ACC112 (cell line): ENCODE results near the gene SAMD8.

Experiments used
- H2AFZ ChIP-seq: fragments of 200-600 bp; sonication (generic); one replicate; pipeline ENCODE4 v1.6.0; 2017; ENCODE audit warnings: antibody characterized with exemption, low read length; ENCODE audit not compliant: unreplicated experiment
- H3K27ac ChIP-seq: fragments of 200-600 bp; sonication (generic); 2 replicates; pipeline ENCODE4 v1.5.1; 2014; ENCODE audit warnings: low read depth, mild to moderate bottlenecking, antibody characterized with exemption, low read length, moderate library complexity
- H3K27me3 ChIP-seq: fragments of 200-600 bp; sonication (generic); 2 replicates; pipeline ENCODE4 v1.6.1; 2014; ENCODE audit warnings: mild to moderate bottlenecking, antibody characterized with exemption, low read length, moderate library complexity, mixed read lengths; ENCODE audit not compliant: insufficient read depth
- H3K36me3 ChIP-seq: fragments of 200-600 bp; sonication (generic); 2 replicates; pipeline ENCODE4 v1.6.1; 2016; ENCODE audit warnings: mild to moderate bottlenecking, antibody characterized with exemption, low read length, moderate library complexity, mixed read lengths; ENCODE audit not compliant: insufficient read depth
- H3K4me1 ChIP-seq: fragments of 200-600 bp; sonication (generic); one replicate; pipeline ENCODE4 v1.6.1; 2016; ENCODE audit warnings: low read length, mixed read lengths; ENCODE audit not compliant: insufficient read depth, unreplicated experiment, control insufficient read depth
- H3K4me3 ChIP-seq: fragments of 200-600 bp; sonication (generic); 2 replicates; pipeline ENCODE4 v1.5.1; 2014; ENCODE audit warnings: mild to moderate bottlenecking, low read depth, low read length
- H3K79me2 ChIP-seq: fragments of 200-600 bp; sonication (generic); one replicate; pipeline ENCODE4 v1.6.0; 2016; ENCODE audit warnings: low read length; ENCODE audit not compliant: control insufficient read depth, unreplicated experiment, insufficient read depth

Gene SAMD8

GRCh38 chr10:75146780-75147179, 35.3 kb downstream of the SAMD8 start:
- no peak overlapping the region for H3K27ac ChIP-seq
- no peaks in the 10 kb centered on the region for H3K27me3 ChIP-seq
- H2AFZ ChIP-seq, result no peak overlapping the region
- H3K36me3 ChIP-seq, result peaks cover 8% of the 10 kb centered on the region; the same call in 1 of the 2 replicates
- peaks cover 49% of the 10 kb centered on the region for H3K79me2 ChIP-seq
- H3K4me3 ChIP-seq, result no peak overlapping the region
- peaks cover 12% of the 10 kb centered on the region for H3K4me1 ChIP-seq

- peaks cover 31% of the 10 kb centered on the region for H3K79me2 ChIP-seq
- H3K27me3 ChIP-seq, result no peaks in the 10 kb centered on the region
- no peak overlapping the region for H3K27ac ChIP-seq
- H3K36me3 ChIP-seq, result peaks cover 8% of the 10 kb centered on the region; the same call in 1 of the 2 replicates
- no peak overlapping the region for H3K4me3 ChIP-seq
- H2AFZ ChIP-seq, result no peak overlapping the region
- no peaks in the 10 kb centered on the region for H3K4me1 ChIP-seq
Observed at GRCh38 chr10:75150656-75151055, 39.2 kb downstream of the SAMD8 start.

- Histone ChIP-seq H3K36me3 (no peaks in the 10 kb centered on the region), H3K79me2 (peaks cover 25% of the 10 kb centered on the region)
Observed at GRCh38 chr10:75159519-75159918, 48.1 kb downstream of the SAMD8 start.

GRCh38 chr10:75165684-75166622, 54.5 kb downstream of the SAMD8 start:
- peaks cover 3% of the 10 kb centered on the region for H3K79me2 ChIP-seq
- H3K27me3 ChIP-seq, result no peaks in the 10 kb centered on the region
- H3K36me3 ChIP-seq, result no peaks in the 10 kb centered on the region
- no peak overlapping the region for H3K4me3 ChIP-seq
- H2AFZ ChIP-seq, result no peak overlapping the region
- H3K4me1 ChIP-seq, result peaks cover 9% of the 10 kb centered on the region
- H3K27ac ChIP-seq, result no peak overlapping the region

More at GRCh38 chr10:75159519-75159918, 48.1 kb downstream of the SAMD8 start:
- H3K27me3 ChIP-seq, result no peaks in the 10 kb centered on the region
- H3K27ac ChIP-seq, result no peak overlapping the region
- no peak overlapping the region for H2AFZ ChIP-seq
- H3K4me1 ChIP-seq, result peaks cover 4% of the 10 kb centered on the region
- H3K4me3 ChIP-seq, result no peak overlapping the region

- H3K36me3 ChIP-seq, result no peaks in the 10 kb centered on the region
- H3K4me1 ChIP-seq, result peaks cover 9% of the 10 kb centered on the region
- H2AFZ ChIP-seq, result no peak overlapping the region
- no peak overlapping the region for H3K27ac ChIP-seq
- no peak overlapping the region for H3K4me3 ChIP-seq
- H3K27me3 ChIP-seq, result no peaks in the 10 kb centered on the region
- no peaks in the 10 kb centered on the region for H3K79me2 ChIP-seq
Observed at GRCh38 chr10:75166623-75166972, 55.1 kb downstream of the SAMD8 start.

- no peaks in the 10 kb centered on the region for H3K27me3 ChIP-seq
- no peak overlapping the region for H3K27ac ChIP-seq
Observed at GRCh38 chr10:75168275-75168674, 56.8 kb downstream of the SAMD8 start.

GRCh38 chr10:75170215-75170614, 58.8 kb downstream of the SAMD8 start:
- Histone ChIP-seq H2AFZ (no peak overlapping the region), H3K4me1 (peaks cover 9% of the 10 kb centered on the region), H3K27me3 (no peaks in the 10 kb centered on the region), H3K36me3 (no peaks in the 10 kb centered on the region), H3K27ac (no peak overlapping the region), H3K79me2 (no peaks in the 10 kb centered on the region), H3K4me3 (no peak overlapping the region)

More at GRCh38 chr10:75168275-75168674, 56.8 kb downstream of the SAMD8 start:
- Histone ChIP-seq H2AFZ (no peak overlapping the region), H3K4me3 (no peak overlapping the region), H3K36me3 (no peaks in the 10 kb centered on the region), H3K4me1 (peaks cover 9% of the 10 kb centered on the region), H3K79me2 (no peaks in the 10 kb centered on the region)

GRCh38 chr10:75175046-75175445, 63.6 kb downstream of the SAMD8 start:
- H3K36me3 ChIP-seq, result no peaks in the 10 kb centered on the region
- no peak overlapping the region for H2AFZ ChIP-seq
- no peaks in the 10 kb centered on the region for H3K79me2 ChIP-seq
- H3K27me3 ChIP-seq, result no peaks in the 10 kb centered on the region
- H3K27ac ChIP-seq, result no peak overlapping the region
- no peaks in the 10 kb centered on the region for H3K4me1 ChIP-seq
- H3K4me3 ChIP-seq, result no peak overlapping the region

- no peaks in the 10 kb centered on the region for H3K79me2 ChIP-seq
- H2AFZ ChIP-seq, result no peak overlapping the region
- H3K27me3 ChIP-seq, result no peaks in the 10 kb centered on the region
- H3K4me3 ChIP-seq, result no peak overlapping the region
- H3K36me3 ChIP-seq, result no peaks in the 10 kb centered on the region
- H3K27ac ChIP-seq, result no peak overlapping the region
- no peaks in the 10 kb centered on the region for H3K4me1 ChIP-seq
Observed at GRCh38 chr10:75176046-75176445, 64.6 kb downstream of the SAMD8 start.

GRCh38 chr10:75176736-75177135, 65.3 kb downstream of the SAMD8 start:
- Histone ChIP-seq H3K27ac (no peak overlapping the region), H3K4me3 (no peak overlapping the region), H3K27me3 (no peaks in the 10 kb centered on the region), H3K36me3 (no peaks in the 10 kb centered on the region), H2AFZ (no peak overlapping the region), H3K79me2 (no peaks in the 10 kb centered on the region), H3K4me1 (no peaks in the 10 kb centered on the region)

- Histone ChIP-seq H3K79me2 (no peaks in the 10 kb centered on the region), H3K4me1 (no peaks in the 10 kb centered on the region), H2AFZ (no peak overlapping the region), H3K36me3 (no peaks in the 10 kb centered on the region), H3K4me3 (no peak overlapping the region), H3K27ac (no peak overlapping the region), H3K27me3 (no peaks in the 10 kb centered on the region)
Observed at GRCh38 chr10:75179657-75180177, 68.3 kb downstream of the SAMD8 start.
